NCI-H526 (cell line): ENCODE measurements around the gene LAMC3.

Experiments
- DNase-seq, 2 experiments: peaks; one replicate each; lab custom pipeline; 2025; lab: John Stamatoyannopoulos, UW

LAMC3 gene

GRCh38 chr9:131008909-131009618, at the start of gene LAMC3:
Gene LAMC3 (plus strand): TSS chr9:131009174. CDS start chr9:131009215, 41 bp downstream.
- peak in 1 of 2 experiments; percentile 44 for DNase-seq

GRCh38 chr9:130959809-130960334, 49.1 kb upstream of the LAMC3 start:
- no peak for DNase-seq

- no peak for DNase-seq
Measured at GRCh38 chr9:130960522-130961378, 48.2 kb upstream of the LAMC3 start.

DNA sequence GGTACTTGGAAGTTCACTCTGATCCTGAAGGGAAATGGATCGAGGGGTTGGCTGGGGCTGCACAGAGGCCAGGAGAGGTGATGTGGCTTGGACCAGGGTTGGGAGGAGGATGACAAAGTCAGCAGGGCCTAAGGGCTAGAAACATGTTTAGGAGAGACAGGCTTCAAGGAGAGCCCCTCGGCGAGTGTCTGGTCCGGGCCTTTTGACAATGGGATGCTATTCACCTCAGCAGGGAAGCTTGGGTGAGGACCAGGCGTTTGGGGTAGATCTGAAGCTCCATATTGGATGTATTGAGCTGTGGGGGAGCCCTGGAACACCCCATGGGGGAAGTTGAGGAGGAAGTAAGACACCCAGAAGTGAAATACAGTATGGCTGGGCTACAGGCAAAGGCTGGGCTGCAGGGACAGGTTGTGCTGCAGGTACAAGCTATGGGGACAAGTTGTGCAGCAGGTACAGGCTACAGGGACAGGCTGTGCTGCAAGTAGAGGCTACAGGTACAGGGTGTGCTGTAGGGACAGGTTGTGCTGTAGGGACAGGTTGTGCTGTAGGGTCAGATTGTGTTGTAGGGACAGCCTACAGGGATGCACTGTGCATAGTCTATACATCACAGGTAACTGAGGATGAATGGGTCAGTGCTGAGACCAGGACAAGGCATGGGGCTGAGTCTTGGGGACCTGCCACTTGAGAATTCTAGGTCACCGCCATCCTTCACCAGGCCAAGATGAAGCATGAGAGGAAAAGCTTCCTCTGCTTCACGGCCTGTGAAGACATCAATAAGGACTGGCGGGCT, 47.3 kb upstream of the LAMC3 start:
- DNase-seq, result no peak

GRCh38 chr9:130962418-130963316, 46.3 kb upstream of the LAMC3 start:
- DNase-seq, result no peak

GRCh38 chr9:130963337-130963908, 45.6 kb upstream of the LAMC3 start:
- no peak for DNase-seq

- DNase-seq, result no peak
Measured at GRCh38 chr9:130963916-130964315, 45.1 kb upstream of the LAMC3 start.

- DNase-seq, result no peak
Measured at GRCh38 chr9:130965680-130966079, 43.3 kb upstream of the LAMC3 start.

DNA sequence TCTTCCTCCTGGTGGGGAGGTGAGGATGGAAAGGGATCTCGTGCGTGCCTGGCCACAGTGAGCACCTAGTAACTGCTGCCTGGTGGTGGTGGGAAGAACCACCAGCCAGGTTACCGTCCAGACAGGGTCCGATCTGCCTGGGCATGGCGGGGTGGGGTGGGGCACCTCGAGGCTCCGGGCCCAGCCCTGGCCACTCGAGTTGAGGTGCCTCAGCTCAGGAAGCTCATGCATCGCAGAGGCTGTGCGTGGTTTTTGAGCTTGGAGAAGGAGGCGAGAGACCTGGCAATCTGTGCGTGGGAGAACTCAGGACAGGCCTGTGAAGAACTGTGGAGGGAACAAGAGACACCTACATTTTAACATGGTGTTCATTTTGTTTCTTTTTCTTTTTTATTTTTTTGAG, 38.9 kb upstream of the LAMC3 start:
- DNase-seq, result no peak

- DNase-seq, result no peak
Measured at GRCh38 chr9:130970855-130971254, 38.1 kb upstream of the LAMC3 start.

- DNase-seq, result no peak
Measured at GRCh38 chr9:130971294-130971849, 37.6 kb upstream of the LAMC3 start.

DNA sequence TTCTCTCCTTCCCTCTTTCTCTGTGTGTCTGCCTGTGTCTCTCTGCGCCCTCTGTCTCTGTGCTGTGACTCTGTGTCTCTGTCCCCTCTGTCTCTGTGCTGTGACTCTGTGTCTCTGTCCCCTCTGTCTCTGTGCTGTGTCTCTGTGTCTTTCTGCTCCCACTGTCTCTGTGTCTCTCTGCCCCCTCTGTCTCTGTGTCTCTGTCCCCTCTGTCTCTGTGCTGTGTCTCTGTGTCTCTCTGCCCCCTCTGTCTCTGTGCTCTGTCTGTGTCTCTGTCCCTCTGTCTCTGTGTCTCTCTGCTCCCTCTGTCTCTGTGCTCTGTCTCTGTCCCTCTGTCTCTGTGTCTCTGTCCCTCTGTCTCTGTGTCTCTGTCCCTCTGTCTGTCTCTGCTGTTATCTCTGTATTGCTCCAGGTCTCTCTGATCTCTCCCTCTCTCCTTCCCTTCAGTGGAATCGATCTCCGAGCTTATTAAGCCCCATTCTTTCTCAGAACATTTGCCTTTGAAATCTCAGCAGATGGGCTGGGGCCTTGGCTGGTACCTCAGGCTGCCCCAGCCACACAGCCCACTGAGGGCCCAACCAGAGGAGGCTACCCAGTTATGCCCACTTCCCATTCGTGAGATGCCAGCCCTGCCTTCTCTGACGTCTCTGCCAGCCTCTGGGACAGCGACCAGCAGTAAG, 36.6 kb upstream of the LAMC3 start:
- DNase-seq, result no peak

DNA sequence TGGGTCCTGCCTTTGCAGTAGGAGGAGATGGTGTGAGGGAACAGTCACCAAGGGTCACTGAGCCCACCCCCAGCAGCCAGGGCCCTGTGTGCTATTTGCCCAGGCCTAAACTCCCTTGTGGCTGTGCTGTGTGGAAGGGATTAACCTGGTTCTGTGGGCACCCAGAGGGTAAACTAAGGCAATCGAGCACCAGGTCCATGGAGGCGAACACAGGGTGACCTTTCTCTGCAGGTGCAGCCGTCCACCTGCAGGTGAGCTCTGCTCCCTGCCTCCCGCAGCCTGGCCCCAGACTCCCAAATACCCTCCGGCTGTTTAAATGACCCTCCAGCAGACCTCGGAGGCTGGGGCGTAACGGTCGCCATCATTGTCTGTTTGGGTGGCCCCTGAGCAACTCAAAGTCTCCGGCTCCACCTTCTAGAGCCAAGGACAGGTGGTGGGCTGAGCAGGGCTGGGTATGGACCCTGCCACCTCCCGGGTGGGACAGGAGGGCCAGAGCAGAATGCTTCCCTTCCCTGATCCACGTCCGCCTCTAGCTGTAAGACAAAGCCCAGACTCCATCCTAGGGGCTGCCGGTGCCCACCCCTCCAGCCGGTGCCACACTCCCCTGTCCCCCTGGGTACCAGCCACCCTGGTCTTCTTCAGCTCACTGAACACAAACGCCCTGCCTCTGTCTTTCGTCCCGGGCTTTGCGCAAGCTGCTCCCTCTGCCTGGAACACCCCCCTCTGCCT, 35.9 kb upstream of the LAMC3 start:
- DNase-seq, result no peak

DNA sequence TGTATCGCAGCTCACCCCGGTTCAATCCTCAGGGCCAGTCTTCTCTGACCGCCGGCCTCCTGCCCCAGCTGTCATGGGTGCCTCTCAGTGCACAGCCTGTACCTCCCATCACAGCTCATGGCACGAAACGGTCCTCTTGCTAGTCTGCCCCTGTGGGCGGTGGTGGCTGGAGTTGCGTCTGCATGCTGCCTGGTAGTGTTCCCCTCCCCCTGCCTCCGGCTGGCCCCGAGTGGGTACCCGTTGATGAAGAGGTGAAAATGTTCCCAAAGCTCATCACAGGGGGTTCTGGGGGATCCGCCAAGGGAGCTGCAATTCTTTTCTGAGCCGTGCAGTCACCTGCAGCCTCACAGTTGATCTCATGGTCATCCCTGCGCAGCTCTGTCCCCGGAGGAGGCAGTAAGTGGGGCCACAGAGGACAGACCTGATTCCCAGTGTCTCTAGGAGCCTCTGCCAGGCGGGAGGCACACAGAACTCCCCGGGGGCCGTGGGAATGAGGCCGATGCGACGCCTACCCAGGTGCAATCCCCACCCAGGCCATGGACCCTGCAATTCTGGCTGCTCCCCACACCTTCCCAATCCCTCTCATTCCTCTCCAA, 35.2 kb upstream of the LAMC3 start:
- DNase-seq, result no peak

GRCh38 chr9:130974697-130975096, 34.3 kb upstream of the LAMC3 start:
- no peak for DNase-seq

DNA sequence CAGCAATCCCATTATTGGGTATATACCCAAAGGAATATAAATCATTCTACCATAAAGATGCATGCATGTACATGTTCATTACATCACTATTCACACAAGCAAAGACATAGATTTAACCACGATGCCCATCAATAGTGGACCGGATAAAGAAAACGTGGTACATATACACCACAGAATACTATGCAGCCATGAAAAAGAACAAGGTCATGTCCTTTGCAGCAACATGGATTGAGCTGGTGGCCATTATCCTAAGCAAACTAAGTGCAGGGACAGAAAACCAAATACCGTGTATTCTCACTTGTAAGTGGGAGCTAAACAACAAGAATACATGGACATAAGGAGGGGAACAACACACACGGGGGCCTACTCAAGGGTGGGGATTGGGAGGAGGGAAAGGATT, 33.8 kb upstream of the LAMC3 start:
- DNase-seq, result no peak

- DNase-seq, result no peak
Measured at GRCh38 chr9:130975932-130976841, 32.8 kb upstream of the LAMC3 start.

DNA sequence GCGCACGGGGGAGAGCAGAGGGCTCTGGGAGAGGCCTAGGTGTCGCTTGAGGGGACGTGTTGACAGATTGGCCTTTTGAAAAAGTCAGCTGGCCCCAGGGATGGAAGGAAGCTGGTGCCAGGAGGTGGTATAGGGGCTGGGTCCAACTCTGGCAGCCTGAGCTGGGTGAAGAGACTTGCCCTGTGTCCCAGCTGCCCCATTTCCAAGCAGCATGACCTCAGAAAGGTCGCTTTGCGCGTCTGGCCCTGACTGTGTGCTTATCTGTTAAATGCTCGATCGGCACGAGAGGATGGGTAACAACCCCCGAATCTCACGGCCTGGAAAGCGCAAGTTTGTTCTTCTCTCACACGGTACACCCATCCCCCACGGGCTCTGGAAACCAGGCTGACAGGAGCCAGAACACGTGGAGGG, 31.2 kb upstream of the LAMC3 start:
- DNase-seq, result no peak
